Esophagus squamous epithelium (tissue), 5 donors: ENCODE results near the gene DUSP5. TPM values are rescaled to one million over a fixed set of nuclear protein-coding genes. Genes with fewer than 3 reads are reported as not detected.

Experiments
- DNase-seq: peaks from one replicate; lab custom pipeline; 2025; lab: John Stamatoyannopoulos, UW
- H3K27ac ChIP-seq, 4 donors: fragments of 200-600 bp; sonication (generic); one replicate each; pipeline ENCODE4 v1.5.1; 2016 to 2019; ENCODE audit warnings: mild to moderate bottlenecking in 1 of 4
- H3K27me3 ChIP-seq, 4 donors: fragments of 200-600 bp; sonication (generic); 1 replicate in 3 of 4; 2 replicates in 1 of 4; pipeline versions ENCODE4 v1.5.1 to v1.6.0; 2017 to 2021; ENCODE audit warnings: antibody characterized with exemption in 1 of 4
- H3K36me3 ChIP-seq, 3 donors: fragments of 200-600 bp; sonication (generic); one replicate each; pipeline ENCODE4 v1.5.1; 2016 to 2019
- H3K4me1 ChIP-seq, 3 donors: fragments of 200-600 bp; sonication (generic); one replicate each; pipeline ENCODE4 v1.5.1; 2017 to 2019
- H3K4me3 ChIP-seq, 4 donors: fragments of 200-600 bp; sonication (generic); 1 replicate in 3 of 4; 2 replicates in 1 of 4; pipeline ENCODE4 v1.5.1; 2016 to 2019; ENCODE audit warnings: mild to moderate bottlenecking in 2 of 4, moderate library complexity in 1 of 4
- H3K9me3 ChIP-seq, 3 donors: fragments of 200-600 bp; sonication (generic); one replicate each; pipeline ENCODE4 v1.5.1; 2016 to 2019
- POLR2A ChIP-seq, 4 donors: fragments of 450-650 bp; IDR thresholded peaks; one replicate each; pipeline ENCODE4 v1.6.1; 2017; ENCODE audit warnings: antibody characterized with exemption in 4 of 4, mild to moderate bottlenecking in 4 of 4, moderate library complexity in 3 of 4
- WGBS, 2 donors: methylation state at CpG; one replicate each; pipeline ENCODE4 v1.1.5; 2018; 5-methylcytosine and 5-hydroxymethylcytosine counted together
- intact Hi-C: fragments of 100-400 bp; cut with DNase I; formaldehyde crosslinking; loops from one replicate; pipeline ENCODE4 v1.15.0; 2022
- total RNA-seq, 4 donors: library from RNA; depleted of rRNA; stranded (reverse); fragments of >200 nt; gene quantifications; one replicate each; pipeline ENCODE4 v1.1.0, GENCODE V29; 2016
- TF ChIP-seq, protein P1 (sequence below), 6 experiments: fragments of 450-650 bp in 4 of 6; fragments of 200-600 bp in 2 of 6; sonication (generic) in 2 of 6; IDR thresholded peaks; one replicate each; pipeline ENCODE4 v1.5.1; 2016 to 2019; ENCODE audit warnings: antibody characterized with exemption in 6 of 6, mild to moderate bottlenecking in 4 of 6, moderate library complexity in 4 of 6
- donor health status: DM: yes; HTN: yes; CAD: no.

The DUSP5 gene
- total RNA-seq, 4 donors from 2014 or later = 15.0 to 60.6 (median 47.9) TPM

GRCh38 chr10:110481919-110482318 lies 15.8 kb upstream of the DUSP5 start:
- H3K27ac ChIP-seq = no peak overlapping the region
- WGBS, 2 donors = 67 to 100% methylated on average over 1 of the region's 1 CpG
- intact Hi-C loops = no loop called here
- peaks cover 0 to 14% (median 0%) of the 10 kb centered on the region in 3 donors for H3K4me1 ChIP-seq
- H3K9me3 ChIP-seq = no peaks in the 10 kb centered on the region
- H3K4me3 ChIP-seq = no peak overlapping the region
- H3K36me3 ChIP-seq = no peaks in the 10 kb centered on the region
- DNase-seq = no peak
- TF ChIP-seq, protein P1, sequence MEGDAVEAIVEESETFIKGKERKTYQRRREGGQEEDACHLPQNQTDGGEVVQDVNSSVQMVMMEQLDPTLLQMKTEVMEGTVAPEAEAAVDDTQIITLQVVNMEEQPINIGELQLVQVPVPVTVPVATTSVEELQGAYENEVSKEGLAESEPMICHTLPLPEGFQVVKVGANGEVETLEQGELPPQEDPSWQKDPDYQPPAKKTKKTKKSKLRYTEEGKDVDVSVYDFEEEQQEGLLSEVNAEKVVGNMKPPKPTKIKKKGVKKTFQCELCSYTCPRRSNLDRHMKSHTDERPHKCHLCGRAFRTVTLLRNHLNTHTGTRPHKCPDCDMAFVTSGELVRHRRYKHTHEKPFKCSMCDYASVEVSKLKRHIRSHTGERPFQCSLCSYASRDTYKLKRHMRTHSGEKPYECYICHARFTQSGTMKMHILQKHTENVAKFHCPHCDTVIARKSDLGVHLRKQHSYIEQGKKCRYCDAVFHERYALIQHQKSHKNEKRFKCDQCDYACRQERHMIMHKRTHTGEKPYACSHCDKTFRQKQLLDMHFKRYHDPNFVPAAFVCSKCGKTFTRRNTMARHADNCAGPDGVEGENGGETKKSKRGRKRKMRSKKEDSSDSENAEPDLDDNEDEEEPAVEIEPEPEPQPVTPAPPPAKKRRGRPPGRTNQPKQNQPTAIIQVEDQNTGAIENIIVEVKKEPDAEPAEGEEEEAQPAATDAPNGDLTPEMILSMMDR (IDR thresholded peaks at IDR 0.05) = no peak
- no peak for TF ChIP-seq POLR2A (IDR thresholded peaks at IDR 0.05)
- H3K27me3 ChIP-seq = no peaks in the 10 kb centered on the region

DNA sequence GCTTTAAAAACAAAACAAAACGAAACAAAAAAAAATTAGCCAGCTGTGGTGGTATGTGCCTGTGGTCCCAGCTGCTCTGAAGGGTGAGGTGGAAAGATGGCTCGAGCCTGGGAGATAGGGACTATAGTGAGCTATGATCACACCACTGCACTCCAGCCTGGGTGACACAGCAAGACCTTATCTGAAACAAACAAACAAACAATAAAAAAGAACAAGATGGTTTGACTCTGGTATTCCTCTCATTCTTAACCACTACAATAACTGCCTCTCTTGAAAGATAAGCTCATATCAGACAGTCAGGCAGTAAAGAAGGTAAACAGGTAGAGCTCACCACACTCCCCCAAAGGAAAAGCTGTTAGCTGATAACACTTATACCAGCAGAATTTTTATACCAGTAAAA lies 14.1 kb upstream of the DUSP5 start:
- H3K36me3 ChIP-seq = no peaks in the 10 kb centered on the region
- no peak overlapping the region for H3K27ac ChIP-seq
- no peaks in the 10 kb centered on the region for H3K27me3 ChIP-seq
- intact Hi-C loops = no loop called here
- no peaks in the 10 kb centered on the region for H3K9me3 ChIP-seq
- no peak overlapping the region for H3K4me3 ChIP-seq
- TF ChIP-seq, protein P1 (IDR thresholded peaks at IDR 0.05) = no peak
- TF ChIP-seq POLR2A (IDR thresholded peaks at IDR 0.05) = no peak
- 67 to 68% methylated on average over 1 to 2 of the region's 2 CpGs for WGBS, 2 donors
- DNase-seq = no peak
- peaks cover 0 to 14% (median 0%) of the 10 kb centered on the region in 3 donors for H3K4me1 ChIP-seq

DNA sequence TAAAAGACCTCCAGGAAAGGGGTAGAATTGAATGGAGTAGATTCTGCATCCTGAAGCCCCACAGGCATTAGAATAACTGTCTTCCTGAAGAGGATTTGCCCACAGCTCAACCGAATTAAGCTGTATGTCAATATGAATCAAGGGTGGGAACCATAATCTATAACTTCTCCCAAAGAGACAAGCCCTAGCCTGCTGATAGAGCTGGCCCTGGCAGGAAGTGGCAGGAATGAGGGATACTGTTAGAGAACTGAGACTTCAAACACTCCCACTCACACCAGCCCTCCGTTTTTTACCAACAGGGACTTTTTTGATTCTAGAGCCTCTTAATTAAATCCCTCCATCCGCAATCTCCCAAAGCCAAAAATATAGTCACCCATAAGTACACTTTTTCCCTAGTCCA lies 12.2 kb upstream of the DUSP5 start:
- Histone ChIP-seq H3K4me3 (no peak overlapping the region), H3K27me3 (no peaks in the 10 kb centered on the region), H3K36me3 (no peaks in the 10 kb centered on the region), H3K4me1 (peaks cover 0 to 14% (median 0%) of the 10 kb centered on the region in 3 donors), H3K27ac (no peak overlapping the region), H3K9me3 (no peaks in the 10 kb centered on the region)
- 36 to 40% methylated on average over 3 of the region's 3 CpGs for WGBS, 2 donors
- no peak for TF ChIP-seq POLR2A (IDR thresholded peaks at IDR 0.05)
- TF ChIP-seq, protein P1 (IDR thresholded peaks at IDR 0.05) = no peak
- no peak for DNase-seq
- intact Hi-C loops = no loop called here

- 67 to 68% methylated on average over 10 to 11 of the region's 11 CpGs for WGBS, 2 donors
- TF ChIP-seq, protein P1 (IDR thresholded peaks at IDR 0.05) = no peak
- TF ChIP-seq POLR2A (IDR thresholded peaks at IDR 0.05) = no peak
- Histone ChIP-seq H3K27ac (no peak overlapping the region), H3K27me3 (no peaks in the 10 kb centered on the region), H3K36me3 (no peaks in the 10 kb centered on the region), H3K4me1 (peaks cover 0 to 14% (median 0%) of the 10 kb centered on the region in 3 donors), H3K4me3 (no peak overlapping the region), H3K9me3 (no peaks in the 10 kb centered on the region)
- no peak for DNase-seq
- intact Hi-C loops = no loop called here
Observed at GRCh38 chr10:110486680-110487410, 10.9 kb upstream of the DUSP5 start.

GRCh38 chr10:110487411-110488331 lies 10.0 kb upstream of the DUSP5 start:
- no peak overlapping the region for H3K4me3 ChIP-seq
- DNase-seq = no peak
- H3K36me3 ChIP-seq = no peaks in the 10 kb centered on the region
- intact Hi-C loops = no loop called here
- H3K27ac ChIP-seq = no peak overlapping the region
- TF ChIP-seq POLR2A (IDR thresholded peaks at IDR 0.05) = no peak
- TF ChIP-seq, protein P1 (IDR thresholded peaks at IDR 0.05) = no peak
- peaks cover 0 to 14% (median 0%) of the 10 kb centered on the region in 3 donors for H3K4me1 ChIP-seq
- WGBS, 2 donors = 60 to 68% methylated on average over 4 to 6 of the region's 6 CpGs
- no peaks in the 10 kb centered on the region for H3K9me3 ChIP-seq
- no peaks in the 10 kb centered on the region for H3K27me3 ChIP-seq
